Measurements from ENCODE around the gene MLANA.

Gene MLANA

DNA sequence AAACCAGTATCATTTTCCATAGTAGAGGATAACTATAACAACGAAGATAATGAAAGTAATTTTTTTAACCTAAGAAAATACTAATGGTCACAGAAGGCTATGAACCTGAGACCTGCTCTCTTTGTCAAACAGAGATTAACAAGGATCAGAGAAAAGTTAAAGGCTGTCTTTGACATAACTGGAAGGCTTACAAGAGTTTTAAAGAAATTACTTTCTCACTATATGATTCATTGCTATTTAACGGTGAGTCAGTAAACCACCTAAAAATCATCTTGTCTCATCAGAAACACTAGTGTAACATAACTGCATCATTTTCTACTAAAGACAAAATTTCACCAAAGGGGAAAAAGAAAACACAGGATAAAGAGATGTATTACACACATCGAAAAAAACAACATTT lies 19.3 kb downstream of the MLANA start:
- DNase-seq = no peak

DNA sequence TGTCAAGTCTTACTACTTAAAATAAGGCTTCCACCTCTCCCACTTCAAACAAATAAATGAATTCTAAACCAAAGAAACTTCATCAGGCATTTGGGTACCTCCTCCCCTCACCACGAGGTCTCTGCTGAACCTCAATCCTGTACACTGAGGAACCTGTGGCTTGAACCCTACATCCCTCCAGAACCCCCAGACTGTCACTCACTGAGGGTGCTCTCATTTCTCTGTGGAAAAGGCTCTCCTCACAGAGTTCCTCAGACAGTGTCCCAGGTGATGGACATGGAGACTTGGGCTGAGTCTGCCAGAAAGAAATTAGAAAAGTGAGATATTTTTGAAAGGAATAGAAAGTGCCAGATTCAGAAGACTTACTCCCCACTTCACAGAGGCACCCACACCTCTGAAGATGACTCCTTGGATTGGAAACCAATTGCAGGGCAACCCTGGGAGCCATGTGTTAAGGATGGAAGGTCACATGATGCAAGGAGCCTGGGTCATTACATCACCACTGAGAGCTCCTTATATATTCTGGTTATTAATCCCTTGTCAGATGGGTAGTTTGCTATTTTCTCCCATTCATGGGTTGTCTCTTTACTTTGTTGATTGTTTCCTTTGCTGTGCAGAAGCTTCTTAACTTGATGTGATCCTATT lies 19.8 kb downstream of the MLANA start:
- no peak for DNase-seq

DNA sequence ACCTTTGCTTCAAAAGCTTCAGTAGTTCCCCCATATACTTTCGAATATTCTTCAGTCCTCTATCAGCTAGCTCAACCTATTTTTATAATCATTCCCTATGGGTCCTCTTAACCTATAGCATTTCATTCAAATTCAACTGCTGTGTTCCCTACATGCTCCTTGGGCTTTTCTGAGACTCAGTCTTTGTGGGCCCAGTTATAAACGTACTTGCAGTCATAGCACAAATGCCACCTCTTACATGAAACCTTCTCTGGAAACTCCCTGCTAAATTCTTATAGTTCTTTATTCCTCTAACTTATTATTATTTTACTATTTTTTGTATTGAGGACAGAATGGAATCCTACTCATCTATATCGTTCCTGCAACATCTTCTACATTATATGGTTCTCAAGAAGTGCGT lies 24.7 kb downstream of the MLANA start:
- no peak for DNase-seq

DNA sequence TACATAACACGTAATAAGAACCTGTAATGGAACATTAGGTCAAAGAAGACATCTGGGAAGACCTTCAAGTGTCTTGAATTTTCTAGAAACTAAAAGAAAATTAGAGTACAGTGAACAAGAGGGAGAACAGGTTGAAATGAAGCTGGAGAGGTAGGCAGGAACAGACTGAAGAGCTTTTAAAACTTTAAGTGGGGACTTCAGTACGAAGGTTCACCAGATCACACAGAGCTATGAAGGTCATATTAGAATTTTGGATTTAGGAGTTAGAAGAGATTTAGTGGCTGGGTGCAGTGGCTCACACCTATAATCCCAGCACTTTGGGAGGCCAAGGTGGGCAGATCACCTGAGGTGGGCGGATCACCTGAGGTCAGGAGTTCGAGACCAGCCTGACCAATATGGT lies 26.6 kb downstream of the MLANA start:
- DNase-seq = no peak

DNA sequence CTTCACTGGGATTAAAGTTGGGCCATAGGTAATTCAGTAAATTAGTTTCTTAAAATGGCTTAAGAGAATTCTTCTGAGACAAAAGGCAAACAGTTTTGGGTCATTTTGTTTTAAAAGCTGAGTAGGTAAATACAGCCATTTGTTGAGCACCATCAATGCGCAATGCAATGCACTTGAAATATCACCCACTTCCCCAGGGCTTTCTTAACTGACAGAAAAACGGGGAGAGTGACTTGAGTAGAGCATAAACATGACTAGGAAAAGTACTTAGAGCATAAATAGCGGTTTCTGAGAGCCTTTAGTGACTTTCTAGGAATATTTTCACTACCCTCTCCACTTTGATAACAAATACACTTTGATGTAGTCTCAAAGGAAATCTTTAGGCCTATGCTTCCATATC lies 27.2 kb downstream of the MLANA start:
- no peak for DNase-seq

DNA sequence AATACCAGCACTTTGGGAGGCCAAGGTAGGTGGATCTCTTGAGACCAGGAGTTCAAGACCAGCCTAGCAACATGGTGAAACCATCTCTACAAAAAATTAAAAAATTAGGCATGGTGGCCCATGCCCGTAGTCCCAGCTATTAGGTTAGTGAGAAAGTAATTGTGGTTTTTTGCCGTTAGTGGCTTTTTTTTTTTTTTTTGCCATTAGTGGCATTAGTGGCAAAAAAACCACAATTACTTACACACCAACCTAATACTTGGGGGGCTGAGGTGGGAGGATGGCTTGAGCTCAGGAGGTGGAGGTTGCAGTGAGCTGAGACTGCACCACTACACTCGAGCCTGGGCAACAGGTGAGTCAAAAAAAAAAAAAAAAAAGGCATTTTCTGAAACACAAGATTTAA lies 27.8 kb downstream of the MLANA start:
- DNase-seq = no peak

DNA sequence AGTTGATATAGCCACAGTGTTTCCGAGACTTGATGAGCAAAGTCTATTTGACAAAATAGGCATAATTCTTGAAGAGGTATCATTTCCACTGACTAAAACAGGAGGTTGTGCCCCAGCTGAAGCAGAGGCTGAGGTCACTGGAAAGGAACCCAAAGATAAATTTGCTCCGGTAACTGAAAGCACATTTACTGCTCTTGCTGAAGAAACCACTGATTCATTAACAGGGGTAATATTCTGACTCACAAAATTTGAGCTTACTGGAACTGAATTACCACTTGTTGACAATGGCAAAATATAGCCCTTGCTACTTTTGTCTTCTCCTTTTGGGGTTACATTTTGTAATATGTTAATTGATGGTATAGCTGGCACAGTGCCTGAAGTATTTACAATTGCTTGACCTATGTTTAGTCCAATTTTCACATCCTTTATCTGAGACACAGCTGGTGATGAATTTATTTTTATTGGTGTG lies 30.2 kb downstream of the MLANA start:
- no peak for DNase-seq

DNA sequence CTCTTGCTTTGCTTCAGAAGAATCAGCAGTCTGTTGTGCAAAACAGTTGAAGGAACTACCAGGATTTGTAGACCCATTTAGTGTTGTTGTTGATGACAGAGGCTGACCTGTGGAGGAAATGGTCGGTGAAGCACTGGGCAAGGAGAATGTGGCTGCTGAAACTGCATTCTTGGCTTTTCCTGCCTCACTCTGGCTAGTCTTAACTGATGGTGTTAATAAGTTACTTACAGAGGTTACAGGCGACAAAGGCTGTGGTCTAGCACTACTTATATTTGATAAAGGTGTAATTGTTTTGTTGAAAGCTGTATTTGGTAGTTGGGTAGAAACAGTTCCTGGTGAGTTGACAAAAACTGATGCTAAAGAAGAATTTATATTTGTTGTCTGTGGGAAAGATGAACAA lies 31.5 kb downstream of the MLANA start:
- DNase-seq = no peak

DNA sequence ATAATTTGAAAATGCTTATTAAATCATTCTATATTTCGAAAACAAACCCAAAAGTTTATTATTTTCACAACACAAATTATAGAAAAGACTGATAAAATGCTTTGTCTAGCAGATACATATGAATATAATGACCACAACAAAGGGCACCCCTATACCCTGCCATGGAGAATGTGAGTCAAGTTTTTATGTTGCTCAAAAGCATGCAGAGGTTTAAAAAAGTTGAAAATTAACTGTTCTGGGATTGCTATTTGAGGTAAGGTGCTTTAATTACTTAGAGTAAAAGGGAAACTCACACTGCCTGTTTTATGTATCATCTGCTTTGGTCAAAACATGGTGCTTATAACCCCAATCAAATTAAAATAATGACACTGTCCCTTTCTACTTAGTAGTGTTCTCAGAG lies 41.0 kb downstream of the MLANA start:
- no peak for DNase-seq

DNA sequence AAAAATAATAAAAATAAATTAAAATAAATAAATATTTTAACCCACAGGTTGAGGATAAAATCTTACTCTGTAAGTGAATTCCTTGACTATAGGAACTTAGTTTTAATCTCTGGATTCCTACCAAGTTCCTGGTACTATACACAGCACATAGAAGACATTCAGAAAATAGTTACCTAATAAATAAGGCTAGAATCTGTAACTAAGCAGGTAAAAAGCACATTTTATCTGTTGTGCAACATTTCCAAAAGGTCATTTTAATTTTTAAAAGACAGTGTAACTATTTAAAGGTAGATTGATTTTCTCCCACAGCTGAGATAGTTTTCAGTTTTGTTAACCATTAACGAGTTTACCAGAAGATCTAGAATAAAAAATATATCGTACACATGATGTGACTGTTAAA lies 47.8 kb downstream of the MLANA start:
- DNase-seq = no peak

DNA sequence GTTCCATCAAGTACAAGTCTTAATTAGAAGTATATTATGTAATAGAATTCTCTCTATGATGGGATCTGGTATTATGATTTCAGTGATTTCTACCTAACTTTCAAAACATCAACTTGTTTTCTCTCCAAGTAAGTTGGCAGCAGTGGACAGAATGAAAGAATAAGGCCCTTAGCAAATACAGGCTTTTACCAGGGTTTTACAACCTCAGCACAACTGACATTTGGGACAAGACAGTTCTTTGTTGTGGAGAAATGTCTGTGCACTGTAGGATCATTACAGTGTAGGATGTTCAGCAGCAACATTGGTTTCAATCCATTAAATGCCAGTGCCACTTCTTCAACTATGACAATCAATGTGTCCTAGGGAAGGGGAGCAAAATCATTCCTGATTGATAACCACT lies 48.8 kb downstream of the MLANA start:
- no peak for DNase-seq

DNA sequence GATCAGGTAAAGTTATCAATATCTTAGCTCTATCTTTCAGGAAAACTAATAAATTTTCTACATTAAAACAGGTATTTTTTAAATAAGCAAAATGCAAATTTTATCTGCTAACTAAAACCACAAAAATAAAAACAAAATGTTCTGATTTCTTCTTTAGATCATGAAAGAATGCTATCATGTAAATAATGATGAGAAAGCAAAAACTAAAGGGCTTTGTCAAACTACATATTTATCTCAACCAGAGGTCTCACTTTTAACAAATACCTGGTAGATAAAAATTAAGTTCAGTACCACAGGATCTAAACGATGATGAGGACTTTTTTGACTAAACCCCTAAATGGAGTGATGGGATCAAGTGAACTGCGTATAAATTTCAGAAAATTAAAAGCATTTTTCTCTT lies 50.5 kb downstream of the MLANA start:
- no peak for DNase-seq

DNA sequence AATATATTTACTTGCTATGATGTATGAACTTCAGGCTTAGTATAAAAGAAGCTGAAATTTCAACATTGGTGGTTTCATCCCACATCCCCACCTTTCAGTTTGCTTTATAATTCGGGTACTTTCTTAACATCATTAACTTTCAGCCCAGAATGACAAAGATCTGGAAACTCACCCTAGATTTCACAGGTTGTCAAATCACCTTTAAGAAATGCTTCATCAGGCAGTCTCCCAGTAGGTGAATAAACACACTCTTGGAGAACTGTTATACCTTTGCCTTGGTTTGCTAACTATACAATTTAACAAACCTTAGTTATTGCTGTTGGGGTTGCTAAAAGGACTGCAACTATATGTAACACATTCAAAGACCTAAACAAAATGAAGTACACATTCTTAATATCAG lies 54.4 kb downstream of the MLANA start:
- no peak for DNase-seq

DNA sequence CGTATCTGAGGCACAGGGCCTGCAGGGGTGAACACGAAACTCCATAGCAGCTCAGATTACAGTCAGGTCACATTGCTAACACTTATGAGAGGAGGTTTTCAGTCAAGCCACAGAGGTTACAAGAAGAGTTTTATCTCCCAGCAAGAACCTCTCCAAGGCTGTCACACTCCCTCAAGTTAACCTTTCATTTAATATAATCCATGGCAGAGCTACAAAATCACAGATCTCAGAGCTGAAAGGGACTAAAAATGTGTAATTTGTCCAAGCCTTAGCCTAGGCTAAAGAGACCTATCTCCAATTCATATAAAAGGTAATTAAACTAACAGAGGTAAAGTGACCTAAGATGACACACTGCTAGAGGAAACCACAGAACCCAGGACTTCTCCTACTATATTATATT lies 57.2 kb downstream of the MLANA start:
- no peak for DNase-seq

DNA sequence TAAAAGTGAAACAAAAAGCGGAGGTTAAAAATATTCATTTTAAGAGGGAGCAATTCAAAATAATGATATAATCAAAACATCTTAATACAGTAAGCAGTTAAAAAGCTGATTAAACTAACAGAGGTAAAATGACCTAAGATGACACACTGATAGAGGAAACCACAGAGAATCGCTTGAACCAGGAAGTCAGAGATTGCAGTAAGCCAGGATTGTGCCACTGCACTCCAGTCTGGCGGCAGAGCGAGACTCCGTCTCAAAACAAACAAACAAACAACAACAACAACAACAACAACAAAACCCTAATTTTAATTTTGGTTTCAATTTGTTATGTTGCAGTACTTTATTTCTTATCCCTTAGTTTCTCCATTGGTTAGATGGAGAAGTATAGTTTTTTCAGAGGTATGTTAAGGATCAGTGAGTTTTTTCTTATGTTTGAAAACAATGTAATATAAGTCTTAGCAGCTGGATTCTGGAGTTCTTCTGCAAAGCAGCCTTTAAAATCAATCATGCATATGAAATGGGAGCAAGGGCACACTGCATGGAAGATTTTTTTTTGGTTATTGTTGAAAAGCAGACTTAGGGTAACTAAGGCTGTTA lies 58.5 kb downstream of the MLANA start:
- no peak for DNase-seq

DNA sequence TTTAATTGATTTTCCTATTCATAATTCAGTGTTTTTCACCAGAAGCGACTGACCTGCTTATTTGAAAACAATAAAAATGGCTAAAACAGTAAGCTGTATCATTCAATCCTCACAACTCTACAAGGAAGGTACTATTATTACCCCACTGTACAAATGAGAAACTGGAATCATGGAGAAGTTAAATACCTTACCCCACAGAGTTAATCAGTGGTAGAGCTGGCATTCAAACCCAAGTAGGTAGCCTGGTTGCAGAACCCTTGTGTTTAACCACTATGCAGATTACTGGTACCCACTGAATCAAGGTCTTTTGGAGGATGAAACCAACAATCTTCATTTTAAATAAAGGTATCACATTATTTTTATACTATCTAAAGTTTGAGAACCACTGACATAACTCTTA lies 59.6 kb downstream of the MLANA start:
- no peak for DNase-seq

DNA sequence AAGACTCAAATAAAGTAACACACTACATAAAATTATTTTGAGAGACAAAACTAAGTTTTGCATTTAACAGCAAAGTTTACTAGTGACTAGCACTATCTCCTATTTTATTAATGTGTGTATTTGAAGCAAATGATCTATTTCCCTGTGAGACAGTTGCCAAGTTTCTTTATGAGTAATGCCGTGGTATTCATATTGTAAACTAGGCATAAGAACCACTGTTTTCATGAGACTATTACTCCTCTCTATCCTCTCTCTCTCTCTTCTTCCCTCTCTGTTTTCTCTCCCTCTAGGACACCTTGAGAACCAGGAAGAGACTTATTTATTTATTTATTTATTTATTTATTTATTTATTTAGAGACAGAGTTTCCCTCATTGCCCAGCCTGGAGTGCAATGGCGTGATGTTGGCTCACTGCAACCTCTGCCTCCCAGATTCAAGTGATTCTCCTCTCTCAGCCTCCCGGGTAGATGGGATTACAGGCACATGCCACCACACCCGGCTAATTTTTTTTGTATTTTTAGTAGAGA lies 61.1 kb downstream of the MLANA start:
- no peak for DNase-seq

DNA sequence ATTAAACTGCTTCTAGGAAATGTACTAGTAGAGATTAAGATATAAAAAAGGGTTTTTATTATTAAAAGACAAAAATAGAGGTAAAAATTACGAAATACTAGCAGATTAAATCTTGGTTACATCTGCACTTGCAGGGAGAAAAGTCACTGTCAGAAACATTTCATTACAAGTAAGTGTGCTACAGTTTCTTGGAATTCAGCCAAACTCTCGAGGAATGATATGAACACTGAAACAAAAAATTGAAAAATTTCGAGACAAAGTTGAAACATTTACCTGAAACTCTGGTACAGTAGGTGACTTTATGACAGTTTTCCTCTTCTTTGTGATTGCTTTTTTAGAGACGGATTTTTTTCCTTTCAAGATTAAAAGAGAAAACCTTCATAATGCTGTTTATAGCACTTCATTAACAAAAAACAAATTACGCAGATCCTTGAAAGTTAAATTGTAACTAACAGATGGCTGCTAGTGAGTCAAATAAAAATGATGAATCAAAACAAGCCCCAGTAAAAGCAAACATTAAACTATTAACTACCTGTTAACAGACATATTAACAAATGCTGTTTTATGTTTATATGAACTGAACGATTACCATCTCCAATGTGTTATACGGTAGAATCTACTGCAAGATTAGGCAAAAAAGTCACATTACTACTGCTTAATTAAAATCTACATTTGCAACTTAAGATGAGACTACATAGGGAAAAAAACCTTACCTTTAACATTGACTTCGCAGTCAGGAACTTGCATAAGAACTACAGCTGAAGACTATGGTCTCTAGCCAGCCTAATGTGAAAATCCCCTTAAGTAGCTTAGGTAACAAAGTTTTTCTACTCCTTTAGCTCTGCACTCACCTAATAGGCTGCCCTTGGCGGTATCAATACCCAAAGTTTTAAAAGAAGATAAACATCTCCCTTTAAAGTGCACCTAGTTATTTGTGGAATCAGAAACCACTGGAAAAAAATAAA lies 63.3 kb downstream of the MLANA start:
- DNase-seq = no peak

DNA sequence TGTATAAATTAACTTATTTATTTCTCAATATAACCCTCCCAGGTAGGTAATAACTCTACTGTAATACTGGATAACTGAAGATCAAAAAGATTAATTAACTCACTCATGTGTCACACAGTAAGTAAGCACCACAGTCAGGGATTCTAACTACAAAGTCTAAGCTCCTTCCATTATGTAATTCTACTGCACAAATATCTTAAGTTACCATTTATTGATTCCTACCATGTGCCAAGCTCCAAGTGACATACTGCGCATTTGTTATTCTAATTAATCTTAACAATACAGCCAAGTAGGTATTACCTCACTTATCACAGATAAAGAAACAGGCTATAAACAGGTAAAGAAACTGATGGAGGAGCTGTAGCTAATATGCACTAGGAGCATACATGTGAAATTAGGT lies 66.5 kb downstream of the MLANA start:
- DNase-seq = no peak

DNA sequence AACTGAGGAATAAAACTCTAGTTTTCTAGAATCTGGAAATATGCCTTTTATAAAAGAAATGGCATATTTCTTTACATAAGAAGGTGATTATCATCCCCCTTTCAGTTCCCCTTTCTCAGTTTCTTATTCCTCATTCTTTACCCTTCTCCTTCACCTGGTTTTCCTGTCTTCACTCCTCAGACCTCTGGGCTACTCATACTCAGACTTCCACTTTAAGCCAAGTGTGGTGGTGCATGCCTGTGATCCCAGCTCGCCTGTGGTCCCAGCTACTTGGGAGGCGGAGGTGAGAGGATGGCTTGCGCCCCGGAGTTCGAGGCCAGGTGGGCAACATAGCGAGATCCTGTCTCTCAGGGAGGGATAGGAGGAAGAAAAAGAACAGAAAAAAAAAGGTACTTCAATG lies 67.6 kb downstream of the MLANA start:
- DNase-seq = no peak
